Epithelial cell of proximal tubule (primary cell): ENCODE data around the gene FUNDC2. TPM values are rescaled to one million over a fixed set of nuclear protein-coding genes. Genes with fewer than 3 reads are reported as not detected.

Experiments used
- DNase-seq: peaks from one replicate; pipeline ENCODE4 v3.0.0-alpha.2; 2011; ENCODE audit warnings: low read depth
- H3K4me3 ChIP-seq: 2 replicates; pipeline ENCODE4 v1.5.1; 2011; ENCODE audit warnings: low read depth, mild to moderate bottlenecking, low read length
- CTCF ChIP-seq: conservative IDR thresholded peaks from 2 replicates; pipeline ENCODE4 v1.5.1; 2012; ENCODE audit warnings: low read depth, mild to moderate bottlenecking, low read length
- total RNA-seq: library from RNA; depleted of rRNA; stranded (reverse); fragments of >200 nt; gene quantifications from 2 replicates; pipeline ENCODE4 v1.2.3, GENCODE V29; 2015

The FUNDC2 gene
- total RNA-seq, 1 donor from 2014 or later, result 68.8 TPM

DNA sequence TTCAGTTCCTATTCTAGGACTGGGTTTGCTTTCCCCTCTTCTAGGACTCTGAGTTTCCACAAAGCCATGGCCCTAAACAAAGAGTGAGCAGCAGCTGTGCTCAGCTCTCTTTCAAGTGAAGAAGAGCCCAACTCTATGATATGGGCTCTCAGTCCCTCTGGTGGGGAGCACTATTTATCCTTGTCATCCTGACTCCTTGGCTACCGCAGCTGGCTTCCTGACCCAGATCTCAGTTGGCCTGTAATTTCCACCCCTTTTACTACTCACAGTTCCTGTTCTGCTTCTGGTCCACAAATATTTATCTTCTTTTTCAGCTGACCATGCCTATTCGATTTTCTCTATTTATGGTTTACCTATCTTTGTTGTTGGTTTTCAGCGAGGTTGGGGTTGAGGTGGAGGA lies 37.9 kb upstream of the FUNDC2 start:
- no peak overlapping the region for H3K4me3 ChIP-seq
- no peak for DNase-seq
- no peak for TF ChIP-seq CTCF

DNA sequence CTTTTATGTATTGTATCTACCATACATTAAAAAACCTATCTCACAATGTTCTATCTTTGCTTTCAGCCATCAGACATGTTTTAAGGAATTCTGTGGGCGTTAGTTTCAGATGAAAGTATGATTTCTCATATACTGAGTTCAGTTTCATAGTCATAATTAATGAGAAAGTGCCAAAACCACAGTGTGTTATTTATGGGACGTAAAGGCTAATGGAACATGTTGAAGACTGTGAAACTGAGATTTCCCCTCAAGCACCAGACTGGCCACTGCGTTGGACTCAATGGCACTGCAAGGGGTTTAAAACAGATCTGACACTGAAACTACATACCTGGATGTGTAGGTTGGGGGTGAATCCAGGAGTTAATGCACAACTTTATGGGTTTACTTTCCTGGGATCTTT lies 36.1 kb upstream of the FUNDC2 start:
- DNase-seq, result no peak
- no peak for TF ChIP-seq CTCF
- no peak overlapping the region for H3K4me3 ChIP-seq

DNA sequence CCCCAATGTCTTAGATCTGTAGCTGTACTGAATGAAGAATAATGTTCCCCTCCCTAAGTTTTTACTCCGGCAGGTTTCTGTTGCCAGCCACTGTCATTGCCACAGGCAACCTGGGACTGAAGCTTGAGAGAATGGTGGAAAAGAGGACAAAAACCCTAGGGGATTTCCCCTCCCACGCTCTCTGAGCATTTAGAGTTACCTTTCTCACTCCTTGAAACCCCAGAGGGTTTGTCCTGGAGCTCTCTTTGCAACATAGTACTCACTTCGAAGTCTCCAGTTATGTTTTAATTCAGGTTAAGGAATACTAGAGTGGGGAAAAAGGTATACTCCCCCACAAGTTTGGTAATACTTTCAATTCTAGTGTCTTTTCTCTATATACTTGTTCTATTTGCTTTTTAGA lies 35.6 kb upstream of the FUNDC2 start:
- DNase-seq, result no peak
- no peak overlapping the region for H3K4me3 ChIP-seq
- TF ChIP-seq CTCF, result no peak

DNA sequence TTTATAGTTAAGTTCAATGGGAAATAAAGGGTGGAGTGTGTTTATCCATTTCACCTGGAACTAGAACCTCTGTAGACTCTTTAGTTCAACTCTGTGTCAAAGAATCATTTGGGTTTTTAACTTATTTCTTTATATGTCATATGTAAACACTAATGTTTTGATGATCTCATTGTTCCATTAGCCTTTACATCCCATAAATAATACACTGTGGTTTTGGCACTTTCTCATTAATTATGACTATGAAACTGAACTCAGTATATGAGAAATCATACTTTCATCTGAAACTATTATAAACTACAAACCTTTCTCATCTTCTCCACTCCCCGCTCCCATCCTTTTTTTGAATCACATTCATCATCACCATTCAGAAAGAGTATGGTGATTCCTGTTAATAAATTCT lies 35.2 kb upstream of the FUNDC2 start:
- no peak for DNase-seq
- no peak overlapping the region for H3K4me3 ChIP-seq
- TF ChIP-seq CTCF, result no peak

DNA sequence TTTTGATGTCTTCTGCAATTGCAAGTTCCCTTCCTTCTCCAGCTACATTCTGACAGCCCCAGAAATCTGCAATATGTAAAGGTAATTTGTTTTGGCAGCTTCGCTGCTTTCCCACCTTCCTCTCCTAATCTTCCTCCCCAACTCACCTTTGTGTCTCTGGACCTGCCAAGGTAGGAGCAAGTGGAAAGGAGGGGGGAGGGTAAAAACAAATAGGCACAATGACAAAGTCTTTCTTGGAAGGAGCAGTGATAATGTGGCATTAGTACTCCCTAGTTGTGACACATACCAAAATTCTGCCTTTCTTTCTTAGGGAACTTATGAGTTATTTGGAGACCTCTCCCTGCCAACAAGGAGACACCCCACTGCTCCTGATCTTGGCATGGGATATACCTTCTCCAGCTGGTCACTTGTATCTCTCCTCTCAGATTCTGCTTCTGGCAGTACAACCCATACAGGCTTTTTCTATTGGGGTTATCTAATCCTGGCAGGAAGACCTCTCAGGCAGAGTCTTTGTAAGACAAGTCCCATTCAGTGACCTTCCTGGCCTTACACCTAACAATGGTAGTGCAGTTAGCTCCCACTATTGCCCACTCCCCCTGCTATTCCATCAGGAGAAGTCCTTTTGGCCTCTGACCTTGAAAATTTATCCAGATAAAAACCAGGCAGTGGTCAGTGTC lies 28.3 kb upstream of the FUNDC2 start:
- H3K4me3 ChIP-seq, result no peak overlapping the region
- DNase-seq, result no peak
- no peak for TF ChIP-seq CTCF

DNA sequence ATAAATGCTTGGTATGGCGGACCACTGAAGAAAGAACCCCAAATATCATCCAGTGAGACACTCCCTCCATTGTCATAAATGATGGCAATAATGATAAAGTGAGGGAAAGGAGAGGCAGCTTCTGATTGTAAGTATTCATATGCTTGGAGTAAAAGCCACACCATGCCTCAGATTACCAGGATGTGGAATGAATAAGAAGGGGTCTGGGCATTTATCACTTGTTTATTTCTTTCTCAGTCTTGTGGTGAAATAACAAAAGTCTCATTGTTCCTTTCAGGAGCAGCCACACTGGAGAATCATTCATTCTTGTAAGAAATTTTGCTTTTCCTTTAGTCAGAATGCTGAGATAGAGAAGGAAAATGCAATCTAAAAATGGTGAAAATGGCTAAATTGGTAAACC lies 25.8 kb upstream of the FUNDC2 start:
- no peak for DNase-seq
- no peak for TF ChIP-seq CTCF
- no peak overlapping the region for H3K4me3 ChIP-seq

DNA sequence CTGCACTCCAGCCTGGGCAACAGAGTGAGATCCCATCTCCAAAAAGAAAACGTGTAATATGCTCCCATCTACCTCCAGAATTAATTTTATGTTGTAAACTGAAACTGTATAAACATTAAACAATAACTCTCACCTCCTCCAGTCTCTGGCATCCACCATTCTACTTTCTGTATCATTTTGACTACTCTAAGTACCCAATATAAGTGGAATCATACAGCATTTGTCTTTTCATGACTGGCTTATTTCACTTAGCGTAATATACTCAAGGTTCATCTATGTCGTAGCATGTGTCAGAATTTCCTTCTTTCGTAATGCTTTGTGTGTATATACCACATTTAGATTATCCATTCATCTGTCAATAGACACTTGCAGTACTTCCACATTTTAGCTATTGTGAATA lies 24.8 kb upstream of the FUNDC2 start:
- no peak for TF ChIP-seq CTCF
- DNase-seq, result no peak
- no peak overlapping the region for H3K4me3 ChIP-seq
